HepG2 (cell line): Measurements from ENCODE around the gene UBR3. TPM values are rescaled to one million over a fixed set of nuclear protein-coding genes. Genes with fewer than 3 reads are reported as not detected.

ENCODE experiments used
- ETV5 ChIP-seq: IDR thresholded peaks from 2 replicates; pipeline ENCODE4 v1.6.1; 2018; ENCODE audit warnings: missing biosample characterization, missing genetic modification reagents, inconsistent platforms, borderline replicate concordance
- FOSL2 ChIP-seq: sonication (generic); formaldehyde crosslinking; IDR thresholded peaks from 2 replicates; pipeline ENCODE4 v1.4.0; 2020; ENCODE audit warnings: missing genetic modification reagents
- FUBP1 ChIP-seq: sonication (generic); formaldehyde crosslinking; IDR thresholded peaks from 2 replicates; pipeline ENCODE4 v1.5.1; 2020; ENCODE audit warnings: missing genetic modification reagents, mild to moderate bottlenecking, borderline replicate concordance
- GMEB1 ChIP-seq: sonication (generic); formaldehyde crosslinking; IDR thresholded peaks from 2 replicates; pipeline ENCODE4 v1.5.1; 2020; ENCODE audit warnings: missing genetic modification reagents, mild to moderate bottlenecking, borderline replicate concordance
- MTA1 ChIP-seq: sonication (generic); formaldehyde crosslinking; IDR thresholded peaks from 2 replicates; pipeline ENCODE4 v1.4.0; 2020; ENCODE audit warnings: missing genetic modification reagents, mild to moderate bottlenecking, borderline replicate concordance
- MYPOP ChIP-seq: sonication (generic); formaldehyde crosslinking; IDR thresholded peaks from 2 replicates; pipeline ENCODE4 v1.8.1; 2023; ENCODE audit warnings: mild to moderate bottlenecking, moderate library complexity, missing genetic modification reagents
- NKX3-1 ChIP-seq: sonication (generic); formaldehyde crosslinking; IDR thresholded peaks from 2 replicates; pipeline ENCODE4 v1.5.0; 2020; ENCODE audit warnings: missing genetic modification reagents
- PBX2 ChIP-seq: IDR thresholded peaks from 2 replicates; pipeline ENCODE4 v1.6.1; 2016; ENCODE audit warnings: control low read depth
- PHF5A ChIP-seq: IDR thresholded peaks from one replicate; pipeline ENCODE4 v1.6.1; 2018; ENCODE audit warnings: low read depth, missing genetic modification reagents; ENCODE audit not compliant: unreplicated experiment
- PLSCR1 ChIP-seq: sonication (generic); formaldehyde crosslinking; IDR thresholded peaks from 2 replicates; pipeline ENCODE4 v1.5.0; 2020; ENCODE audit warnings: missing genetic modification reagents, mild to moderate bottlenecking, borderline replicate concordance
- RELA ChIP-seq: sonication (generic); formaldehyde crosslinking; IDR thresholded peaks from 2 replicates; pipeline ENCODE4 v1.4.0; 2020; ENCODE audit warnings: missing genetic modification reagents
- ZBTB10 ChIP-seq: sonication (generic); formaldehyde crosslinking; IDR thresholded peaks from 2 replicates; pipeline ENCODE4 v1.4.0; 2020; ENCODE audit warnings: missing genetic modification reagents, borderline replicate concordance
- ZNF414 ChIP-seq: sonication (generic); formaldehyde crosslinking; IDR thresholded peaks from 2 replicates; pipeline ENCODE4 v1.5.0; 2020; ENCODE audit warnings: missing genetic modification reagents
- ZNF556 ChIP-seq: sonication (generic); formaldehyde crosslinking; IDR thresholded peaks from 2 replicates; pipeline ENCODE4 v1.4.0; 2020; ENCODE audit warnings: mild to moderate bottlenecking, missing genetic modification reagents, borderline replicate concordance
- ZNF839 ChIP-seq: sonication (generic); formaldehyde crosslinking; IDR thresholded peaks from 2 replicates; pipeline ENCODE4 v1.4.0; 2020; ENCODE audit warnings: missing genetic modification reagents, mild to moderate bottlenecking, borderline replicate concordance
- ZSCAN25 ChIP-seq: sonication (generic); formaldehyde crosslinking; IDR thresholded peaks from 2 replicates; pipeline ENCODE4 v1.8.0; 2022; ENCODE audit warnings: mild to moderate bottlenecking, missing genetic modification reagents
- polyA plus RNA-seq, 8 experiments: library from polyadenylated mRNA; depleted of rRNA in 3 of 8; stranded (reverse) in 7 of 8; unstranded in 1 of 8; fragments of >200 nt; fragmentation: Illumina TruSeq in 4 of 8; extraction: Trizol in 4 of 8; gene quantifications; 2 replicates each; pipeline versions ENCODE4 v1.2.1 to v1.2.3, GENCODE V29; 2011 to 2016; ENCODE audit warnings: low read depth in 4 of 8, missing spikeins in 1 of 8, mixed read lengths in 1 of 8; ENCODE audit not compliant: insufficient read depth in 1 of 8
- total RNA-seq, 5 experiments: library from RNA; depleted of rRNA; stranded (reverse); fragments of >200 nt; fragmentation: Illumina TruSeq; extraction: Trizol; gene quantifications; 2 replicates each; pipeline ENCODE4 v1.2.3, GENCODE V29; 2016; ENCODE audit warnings: low read depth in 1 of 5

Gene UBR3
- total and polyA plus RNA-seq, 2 of the 13 experiments (the other 11 are each of a cell fraction or from before 2014, with no cell fraction given): 15.1 to 28.0 TPM

GRCh38 chr2:169824373-169825333, 2.6 kb upstream of the UBR3 start, which contains the start of gene METTL5 (continued):
- peak; percentile 63; the same call in 1 of the 2 replicates for TF ChIP-seq GMEB1 (CRISPR knock-in tag)
- no peak for TF ChIP-seq RELA (CRISPR knock-in tag)
- peak; percentile 72; the same call in 1 of the 2 replicates for TF ChIP-seq ZSCAN25 (CRISPR knock-in tag)
- TF ChIP-seq MYPOP (CRISPR knock-in tag): peak; percentile 86
- TF ChIP-seq NKX3-1 (CRISPR knock-in tag): peak; percentile 66; the same call in 1 of the 2 replicates
- peak; percentile 95; the same call in 1 of the 2 replicates for TF ChIP-seq MTA1 (CRISPR knock-in tag)
- no peak for TF ChIP-seq PLSCR1 (CRISPR knock-in tag)
- TF ChIP-seq ZBTB10 (CRISPR knock-in tag): no peak
- TF ChIP-seq ZNF839 (CRISPR knock-in tag): no peak; the same call in 1 of the 2 replicates
- peak; percentile 85; the same call in 1 of the 2 replicates for TF ChIP-seq FUBP1 (CRISPR knock-in tag)
- TF ChIP-seq ZNF556: peak; percentile 98; the same call in 1 of the 2 replicates
- peak; percentile 92 for TF ChIP-seq PHF5A (CRISPR knock-in tag)
- peak; percentile 62 for TF ChIP-seq FOSL2
- TF ChIP-seq ZNF414: peak; percentile 93
- TF ChIP-seq ETV5: peak; percentile 96
- no peak for TF ChIP-seq PBX2 (CRISPR knock-in tag)
